Hematopoietic multipotent progenitor cell treated with erythropoietin and hydrocortisone succinate and interleukin-3 and kit ligand, for 15 days (in vitro differentiated cells): ENCODE measurements around the gene RERE.

ENCODE experiments used
- DNase-seq: peaks from one replicate; pipeline ENCODE4 v3.0.0-alpha.2; 2015; ENCODE audit warnings: low spot score

Gene RERE

GRCh38 chr1:8473891-8474300 lies 343.5 kb downstream of the RERE start:
- DNase-seq, result no peak

GRCh38 chr1:8473121-8473875 lies 344.1 kb downstream of the RERE start:
- DNase-seq, result no peak

GRCh38 chr1:8472668-8473067 lies 344.8 kb downstream of the RERE start:
- DNase-seq, result no peak

DNA sequence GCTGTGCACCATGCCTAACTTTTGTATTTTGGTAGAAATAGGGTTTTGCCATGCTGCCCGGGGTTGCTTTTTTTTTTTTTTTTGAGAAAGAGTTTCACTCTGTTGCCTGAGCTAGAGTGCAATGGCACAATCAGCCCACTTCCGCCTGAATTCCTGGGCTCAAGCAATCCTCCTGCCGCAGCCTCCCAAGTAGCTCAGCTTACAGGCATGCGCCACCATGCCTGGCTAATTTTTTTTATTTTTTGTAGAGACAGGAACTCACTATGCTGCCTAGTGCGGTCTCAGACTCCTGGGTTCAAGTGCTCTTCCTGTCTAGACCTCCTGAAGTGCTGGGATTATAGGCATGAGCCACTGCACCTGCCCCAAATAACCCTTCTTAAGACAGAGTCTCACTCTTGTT lies 346.0 kb downstream of the RERE start:
- DNase-seq, result no peak

DNA sequence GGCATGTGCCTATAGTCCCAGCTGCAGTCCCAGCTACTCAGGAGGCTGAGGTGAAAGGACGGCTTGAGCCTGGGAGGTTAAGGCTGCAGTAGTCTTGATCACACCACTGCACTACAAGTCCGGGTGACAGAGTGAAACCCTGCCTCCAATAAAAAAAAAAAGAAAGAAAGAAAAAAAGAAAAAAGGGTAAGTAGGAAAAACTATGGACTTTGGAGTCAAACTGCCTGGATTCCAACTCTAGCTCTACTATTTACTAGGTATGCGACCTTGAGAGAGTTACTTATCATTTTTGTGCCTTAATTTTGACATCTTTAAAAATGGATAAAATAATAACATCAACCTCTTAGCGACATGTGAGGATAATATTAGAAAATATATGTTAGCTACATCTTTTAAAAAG lies 348.7 kb downstream of the RERE start:
- DNase-seq, result no peak

DNA sequence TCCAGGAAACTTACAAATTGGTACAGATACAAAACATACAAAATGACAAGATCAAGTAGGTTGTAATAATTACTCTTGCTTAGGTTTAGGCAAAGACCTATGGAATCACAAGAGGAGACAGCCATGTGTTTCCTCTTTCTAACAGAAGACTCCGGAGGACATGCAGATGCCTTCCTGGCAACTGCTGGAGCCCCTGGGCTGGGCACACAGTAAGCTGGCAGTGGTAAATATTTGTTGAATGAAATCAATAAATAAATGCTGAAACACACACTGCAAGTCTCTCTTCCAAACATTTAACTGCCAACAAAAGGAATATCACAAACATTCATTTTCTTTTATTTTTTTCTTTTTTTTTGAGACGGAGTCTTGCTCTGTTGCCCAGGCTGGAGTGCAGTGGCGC lies 350.1 kb downstream of the RERE start:
- no peak for DNase-seq

DNA sequence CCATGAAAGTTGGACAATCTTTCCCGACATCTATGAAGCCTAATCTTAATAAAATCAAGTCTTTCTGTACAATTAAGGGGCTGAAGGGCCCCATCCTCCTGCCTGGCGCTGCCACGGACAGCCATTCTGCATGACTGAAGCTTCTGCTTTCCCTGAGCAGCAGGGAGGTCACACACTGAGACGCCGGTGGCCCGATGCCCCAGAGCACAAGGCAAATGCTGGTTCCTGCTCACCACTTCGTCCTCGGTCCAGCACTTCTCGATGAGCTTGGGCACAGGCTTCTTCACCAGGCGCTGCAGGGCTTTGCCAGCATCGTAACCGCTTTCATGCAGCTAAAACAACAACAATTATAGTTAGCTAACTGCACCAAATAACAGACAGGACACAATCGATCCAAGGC lies 351.7 kb downstream of the RERE start:
- no peak for DNase-seq

GRCh38 chr1:8465013-8465412 lies 352.4 kb downstream of the RERE start:
- no peak for DNase-seq

GRCh38 chr1:8464377-8464776 lies 353.1 kb downstream of the RERE start:
- no peak for DNase-seq

GRCh38 chr1:8463144-8463927 lies 354.1 kb downstream of the RERE start:
- DNase-seq, result no peak

DNA sequence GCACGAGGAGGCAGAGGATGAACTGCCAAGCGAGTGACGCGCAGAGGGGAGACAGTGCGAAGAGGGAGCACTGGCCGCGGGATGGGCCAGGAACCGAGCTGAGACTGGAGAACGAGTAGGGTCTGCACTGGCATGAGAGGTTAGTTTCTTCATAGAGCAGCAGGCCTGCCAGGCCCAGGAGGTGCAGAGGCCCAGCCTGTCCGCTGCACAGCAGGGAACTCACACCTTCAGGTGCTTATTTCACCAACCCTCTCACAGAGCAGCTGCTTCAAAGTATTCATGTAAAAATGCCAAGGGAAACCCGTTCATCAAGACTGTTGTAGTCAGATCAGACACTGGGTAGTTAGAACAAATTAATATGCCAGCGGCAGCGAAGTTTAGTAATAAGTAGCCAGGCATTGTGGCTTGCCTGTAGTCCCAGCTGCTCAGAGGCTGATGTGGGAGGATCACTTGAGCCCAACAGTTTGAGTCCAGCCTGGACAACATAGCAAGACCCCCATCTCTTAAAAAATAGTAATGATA lies 355.0 kb downstream of the RERE start:
- no peak for DNase-seq

DNA sequence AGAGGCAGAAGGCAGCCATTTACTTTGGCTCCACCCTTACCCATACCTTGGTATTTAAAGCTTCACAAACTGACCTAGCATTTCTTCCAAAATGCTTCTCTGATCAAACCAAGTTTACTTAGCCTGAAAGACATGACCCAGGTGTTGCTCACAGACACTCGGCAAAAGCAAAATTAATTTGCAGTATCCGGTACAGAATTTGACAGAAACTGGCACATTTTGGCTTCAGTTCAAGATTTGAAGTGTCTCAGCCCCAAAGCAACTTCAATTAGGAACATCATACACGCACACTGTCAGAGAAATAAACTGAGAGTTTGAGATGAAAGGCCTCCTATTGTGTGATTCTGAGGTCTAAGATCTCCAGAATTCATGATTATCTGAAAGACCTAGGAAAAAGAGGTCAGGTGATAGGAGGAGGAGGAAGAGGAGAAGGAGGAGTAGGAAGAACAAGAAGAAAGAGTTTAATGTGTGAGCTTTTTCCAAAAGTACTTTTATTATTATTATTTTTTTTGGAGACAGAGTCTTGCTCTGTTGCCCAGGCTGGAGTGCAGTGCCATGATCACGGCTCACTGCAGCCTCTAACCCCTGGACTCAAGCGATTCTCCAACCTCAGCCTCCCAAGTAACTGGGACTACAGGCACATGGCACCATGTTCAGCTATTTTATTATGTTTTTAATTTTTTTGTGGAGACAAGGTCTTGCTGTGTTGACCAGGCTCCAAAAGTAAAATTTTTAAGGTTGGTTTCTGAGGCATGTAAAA lies 355.9 kb downstream of the RERE start:
- DNase-seq, result no peak

GRCh38 chr1:8460784-8461183 lies 356.7 kb downstream of the RERE start:
- DNase-seq, result no peak

DNA sequence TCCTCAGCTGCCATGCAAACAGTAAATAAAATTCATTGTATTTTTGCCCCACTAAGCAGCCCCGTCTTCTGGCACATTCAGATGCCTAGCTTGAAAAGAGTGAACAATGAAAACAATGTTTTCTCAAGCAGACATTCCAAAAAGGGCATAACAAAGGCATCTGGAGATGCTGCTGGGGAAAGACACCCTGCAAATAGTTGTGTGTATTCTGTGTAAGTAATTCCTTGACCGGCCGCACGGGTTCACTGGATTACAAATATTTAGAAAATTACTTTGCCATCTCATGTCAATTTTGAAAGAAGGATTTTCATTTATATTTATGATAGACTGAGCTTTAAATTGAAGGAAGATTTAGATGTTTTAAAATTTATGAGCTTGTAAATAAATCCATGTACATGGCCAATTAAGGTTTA lies 357.3 kb downstream of the RERE start:
- no peak for DNase-seq

GRCh38 chr1:8458607-8459006 lies 358.8 kb downstream of the RERE start:
- DNase-seq, result no peak

- no peak for DNase-seq
Measured at GRCh38 chr1:8457760-8458381, 359.6 kb downstream of the RERE start.

DNA sequence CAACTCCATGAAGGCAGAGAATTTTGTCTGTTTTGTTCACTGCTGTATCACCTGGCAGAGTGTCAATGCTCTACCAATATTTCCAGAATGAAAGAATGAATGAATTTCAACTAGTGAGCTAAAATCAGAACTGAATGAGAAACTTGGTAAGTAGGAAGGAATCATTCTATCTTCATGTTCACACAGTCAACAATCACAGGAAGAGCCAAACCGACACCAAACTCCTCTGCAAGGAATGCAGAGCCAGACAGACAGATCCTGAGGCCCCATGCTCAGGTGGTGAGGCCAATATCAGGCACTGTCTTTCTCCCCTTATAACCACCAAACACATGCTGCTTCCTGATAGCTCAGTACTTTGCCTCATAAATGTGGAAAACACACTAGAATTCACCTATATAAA lies 360.4 kb downstream of the RERE start:
- no peak for DNase-seq

DNA sequence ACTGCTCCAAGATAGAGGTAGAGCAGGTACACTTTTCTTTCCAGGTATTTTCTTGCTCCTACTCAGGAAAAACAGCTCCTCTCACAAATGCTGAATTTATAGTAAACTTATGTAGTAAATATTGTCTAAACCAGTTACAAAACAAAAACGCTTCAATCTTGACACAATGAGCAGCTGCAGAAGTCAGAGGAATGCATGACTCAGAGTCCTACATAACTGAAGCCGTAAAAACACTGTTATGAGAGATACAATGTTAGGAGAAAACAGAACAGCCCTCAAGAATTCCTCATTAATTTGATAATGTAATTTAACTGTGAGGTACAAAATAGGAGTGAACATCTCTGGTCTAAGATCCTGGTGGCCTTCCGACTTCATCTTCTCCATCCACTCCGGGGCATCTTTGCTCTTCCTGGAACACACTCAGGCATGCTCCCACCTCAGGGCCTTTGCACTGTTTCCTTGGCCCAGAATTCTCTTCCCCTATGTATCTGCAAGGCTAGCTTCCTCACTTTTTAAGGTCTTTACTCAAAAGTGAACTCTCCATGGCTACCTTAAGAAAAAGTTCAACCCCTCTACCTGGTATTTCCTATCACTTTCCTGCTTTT lies 361.0 kb downstream of the RERE start:
- DNase-seq, result no peak

DNA sequence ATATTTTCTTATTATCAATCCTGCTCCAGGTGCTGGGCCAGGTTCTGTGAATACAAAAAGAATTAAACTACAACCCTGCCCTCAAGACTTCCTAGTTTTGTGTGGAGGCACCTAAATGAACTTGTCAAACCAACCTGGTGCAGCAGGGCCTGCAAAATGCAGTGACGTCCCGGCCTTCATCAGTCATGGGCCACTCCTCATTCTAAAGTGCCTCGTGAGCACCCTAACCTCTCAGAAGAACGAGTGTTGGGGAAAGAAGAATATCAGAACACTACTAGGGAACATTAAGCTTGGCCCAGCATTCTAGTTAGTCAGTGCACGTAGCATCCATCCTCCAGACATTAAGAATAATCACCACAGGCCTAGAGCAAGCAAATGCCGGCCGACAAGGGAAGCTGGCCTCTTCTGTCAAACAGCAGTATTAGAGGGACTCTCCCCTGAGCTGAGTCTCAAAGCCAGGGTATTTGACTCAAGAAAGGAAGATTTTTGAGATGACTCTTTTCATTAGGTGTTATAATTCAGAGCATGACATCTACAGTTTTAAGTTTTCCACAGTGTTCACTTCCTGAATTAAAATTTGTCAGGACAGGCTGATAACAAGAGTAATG lies 361.6 kb downstream of the RERE start:
- DNase-seq, result no peak

GRCh38 chr1:8450312-8450711 lies 367.1 kb downstream of the RERE start:
- DNase-seq, result no peak

DNA sequence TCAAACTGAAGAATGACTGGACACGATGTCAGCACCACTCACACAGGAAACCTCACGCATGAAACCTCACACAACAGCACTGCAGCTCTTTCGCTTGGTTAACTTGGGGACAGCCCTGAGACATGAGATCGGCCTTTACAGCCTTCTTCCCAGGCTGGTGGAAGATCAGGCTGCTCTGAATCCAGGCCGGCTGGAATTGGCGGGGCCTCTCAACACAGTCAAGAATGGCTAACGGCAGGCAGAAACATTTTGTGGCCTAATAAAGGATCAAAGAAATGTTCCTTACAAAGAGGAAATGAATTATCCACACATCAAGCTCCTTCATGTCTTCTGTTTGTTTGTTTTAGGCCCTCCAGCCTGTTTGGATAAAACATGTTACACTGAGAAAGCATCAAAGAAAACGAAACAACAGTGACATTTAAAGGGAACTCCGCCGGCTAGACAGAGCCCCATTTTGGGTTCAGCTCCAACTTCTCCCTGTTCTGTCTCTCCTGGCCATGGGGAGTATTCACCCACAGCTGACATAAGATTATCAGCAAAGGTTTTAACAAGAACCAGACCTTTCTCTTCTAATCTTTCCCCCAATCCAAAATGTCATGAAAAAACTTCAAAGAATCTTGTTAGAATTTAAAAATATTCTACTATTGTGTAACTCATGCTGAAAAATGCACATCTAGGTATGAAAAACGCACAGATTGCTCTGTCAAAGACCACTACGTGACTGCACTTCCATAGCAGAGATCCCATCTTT lies 368.4 kb downstream of the RERE start:
- DNase-seq, result no peak
